Neural progenitor cell (in vitro differentiated cells): Measurements from ENCODE around the gene MT2A. TPM values are rescaled to one million over a fixed set of nuclear protein-coding genes. Genes with fewer than 3 reads are reported as not detected.

Experiments used
- DNase-seq: peaks from one replicate; pipeline ENCODE4 v3.0.0-alpha.2; 2016; ENCODE audit warnings: low spot score
- H2AFZ ChIP-seq: fragments of 200-600 bp; sonication (generic); replicated peaks from 2 replicates; pipeline ENCODE4 v1.6.1; 2016; ENCODE audit warnings: antibody characterized with exemption
- H3F3A ChIP-seq: fragments of 200-600 bp; sonication (generic); 2 replicates; pipeline ENCODE4 v1.6.1; 2016; ENCODE audit warnings: antibody characterized with exemption, low read depth
- H3K27ac ChIP-seq: fragments of 200-600 bp; sonication (generic); 2 replicates; pipeline ENCODE4 v1.5.1; 2016; ENCODE audit warnings: mild to moderate bottlenecking
- H3K27me3 ChIP-seq: fragments of 200-600 bp; sonication (generic); 2 replicates; pipeline ENCODE4 v1.6.1; 2016; ENCODE audit warnings: mild to moderate bottlenecking, moderate library complexity
- H3K36me3 ChIP-seq: fragments of 200-600 bp; sonication (generic); 2 replicates; pipeline ENCODE4 v1.5.1; 2016
- H3K4me1 ChIP-seq: fragments of 200-600 bp; sonication (generic); 2 replicates; pipeline ENCODE4 v1.6.1; 2016; ENCODE audit warnings: mixed run types
- H3K4me2 ChIP-seq: fragments of 200-600 bp; sonication (generic); 2 replicates; pipeline ENCODE4 v1.6.1; 2016
- H3K4me3 ChIP-seq: fragments of 200-600 bp; sonication (generic); 2 replicates; pipeline ENCODE4 v1.5.1; 2016
- H3K79me2 ChIP-seq: fragments of 200-600 bp; sonication (generic); 2 replicates; pipeline ENCODE4 v1.6.1; 2016; ENCODE audit warnings: low read depth
- H3K9ac ChIP-seq: fragments of 200-600 bp; sonication (generic); 2 replicates; pipeline ENCODE4 v1.6.1; 2016
- H3K9me3 ChIP-seq: fragments of 200-600 bp; sonication (generic); 2 replicates; pipeline ENCODE4 v1.5.1; 2016; ENCODE audit warnings: low read depth
- H4K20me1 ChIP-seq: fragments of 200-600 bp; sonication (generic); 2 replicates; pipeline ENCODE4 v1.6.1; 2016; ENCODE audit warnings: low read depth
- H3K27ac Mint-ChIP-seq: 3 replicates; pipeline ENCODE4 v1.8.0; 2021; ENCODE audit warnings: mixed read lengths
- H3K27me3 Mint-ChIP-seq: 2 replicates; pipeline ENCODE4 v1.8.0; 2022; ENCODE audit warnings: low read depth, mild to moderate bottlenecking, inconsistent platforms, moderate library complexity, mixed read lengths; ENCODE audit not compliant: insufficient read depth
- H3K36me3 Mint-ChIP-seq: 3 replicates; pipeline ENCODE4 v1.8.0; 2021; ENCODE audit warnings: mixed read lengths
- H3K4me1 Mint-ChIP-seq: 3 replicates; pipeline ENCODE4 v1.8.0; 2021; ENCODE audit warnings: mixed read lengths
- H3K4me3 Mint-ChIP-seq: 3 replicates; pipeline ENCODE4 v1.8.0; 2021; ENCODE audit warnings: mild to moderate bottlenecking, moderate library complexity, mixed read lengths
- H3K9me3 Mint-ChIP-seq: 3 replicates; pipeline ENCODE4 v1.8.0; 2020; ENCODE audit warnings: mixed read lengths
- EZH2 ChIP-seq: fragments of 200-600 bp; sonication (generic); IDR thresholded peaks from 2 replicates; pipeline ENCODE4 v1.6.1; 2017; ENCODE audit warnings: antibody characterized with exemption, mild to moderate bottlenecking, moderate library complexity
- EZH2phosphoT487 ChIP-seq: fragments of 200-600 bp; sonication (generic); IDR thresholded peaks from 2 replicates; pipeline ENCODE4 v1.6.1; 2017; ENCODE audit warnings: antibody characterized with exemption
- total RNA-seq: library from RNA; depleted of rRNA; stranded (reverse); fragments of >200 nt; gene quantifications from 2 replicates; pipeline ENCODE4 v1.2.3, GENCODE V29; 2015; ENCODE audit warnings: low replicate concordance
- TF ChIP-seq, protein P1 (sequence below): fragments of 200-600 bp; sonication (generic); IDR thresholded peaks from 2 replicates; pipeline ENCODE4 v1.5.1; 2017; ENCODE audit warnings: antibody characterized with exemption, mild to moderate bottlenecking

The MT2A gene
- total RNA-seq, 1 donor from 2014 or later, result not detected

- no peaks in the 10 kb centered on the region for H3K79me2 ChIP-seq
- peaks cover 100% of the 10 kb centered on the region for H3K27me3 ChIP-seq
- no peak for DNase-seq
- TF ChIP-seq EZH2 (no peak), EZH2phosphoT487 (no peak)
- TF ChIP-seq, protein P1, sequence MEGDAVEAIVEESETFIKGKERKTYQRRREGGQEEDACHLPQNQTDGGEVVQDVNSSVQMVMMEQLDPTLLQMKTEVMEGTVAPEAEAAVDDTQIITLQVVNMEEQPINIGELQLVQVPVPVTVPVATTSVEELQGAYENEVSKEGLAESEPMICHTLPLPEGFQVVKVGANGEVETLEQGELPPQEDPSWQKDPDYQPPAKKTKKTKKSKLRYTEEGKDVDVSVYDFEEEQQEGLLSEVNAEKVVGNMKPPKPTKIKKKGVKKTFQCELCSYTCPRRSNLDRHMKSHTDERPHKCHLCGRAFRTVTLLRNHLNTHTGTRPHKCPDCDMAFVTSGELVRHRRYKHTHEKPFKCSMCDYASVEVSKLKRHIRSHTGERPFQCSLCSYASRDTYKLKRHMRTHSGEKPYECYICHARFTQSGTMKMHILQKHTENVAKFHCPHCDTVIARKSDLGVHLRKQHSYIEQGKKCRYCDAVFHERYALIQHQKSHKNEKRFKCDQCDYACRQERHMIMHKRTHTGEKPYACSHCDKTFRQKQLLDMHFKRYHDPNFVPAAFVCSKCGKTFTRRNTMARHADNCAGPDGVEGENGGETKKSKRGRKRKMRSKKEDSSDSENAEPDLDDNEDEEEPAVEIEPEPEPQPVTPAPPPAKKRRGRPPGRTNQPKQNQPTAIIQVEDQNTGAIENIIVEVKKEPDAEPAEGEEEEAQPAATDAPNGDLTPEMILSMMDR, result no peak
- H3K4me3 ChIP-seq, result no peak overlapping the region
- H3K9ac ChIP-seq, result no peak overlapping the region
- peaks cover 1% of the 10 kb centered on the region for H3K36me3 Mint-ChIP-seq
- peaks cover 62% of the 10 kb centered on the region for H3K27me3 Mint-ChIP-seq
- H3K4me2 ChIP-seq, result no peak overlapping the region
- no peak overlapping the region for H2AFZ ChIP-seq
- H3K36me3 ChIP-seq, result no peaks in the 10 kb centered on the region
- H3K4me1 ChIP-seq, result no peaks in the 10 kb centered on the region
- H3K9me3 Mint-ChIP-seq, result no peaks in the 10 kb centered on the region
- peaks cover 14% of the 10 kb centered on the region for H3K4me1 Mint-ChIP-seq
- peaks cover 6% of the 10 kb centered on the region for H3F3A ChIP-seq
- no peak overlapping the region for H3K27ac Mint-ChIP-seq
- peaks cover 24% of the 10 kb centered on the region for H4K20me1 ChIP-seq
- no peaks in the 10 kb centered on the region for H3K9me3 ChIP-seq
- no peak overlapping the region for H3K27ac ChIP-seq
- no peak overlapping the region for H3K4me3 Mint-ChIP-seq
These were observed 15.3 kb downstream of the MT2A start for GRCh38 chr16:56623637-56624036.

DNA sequence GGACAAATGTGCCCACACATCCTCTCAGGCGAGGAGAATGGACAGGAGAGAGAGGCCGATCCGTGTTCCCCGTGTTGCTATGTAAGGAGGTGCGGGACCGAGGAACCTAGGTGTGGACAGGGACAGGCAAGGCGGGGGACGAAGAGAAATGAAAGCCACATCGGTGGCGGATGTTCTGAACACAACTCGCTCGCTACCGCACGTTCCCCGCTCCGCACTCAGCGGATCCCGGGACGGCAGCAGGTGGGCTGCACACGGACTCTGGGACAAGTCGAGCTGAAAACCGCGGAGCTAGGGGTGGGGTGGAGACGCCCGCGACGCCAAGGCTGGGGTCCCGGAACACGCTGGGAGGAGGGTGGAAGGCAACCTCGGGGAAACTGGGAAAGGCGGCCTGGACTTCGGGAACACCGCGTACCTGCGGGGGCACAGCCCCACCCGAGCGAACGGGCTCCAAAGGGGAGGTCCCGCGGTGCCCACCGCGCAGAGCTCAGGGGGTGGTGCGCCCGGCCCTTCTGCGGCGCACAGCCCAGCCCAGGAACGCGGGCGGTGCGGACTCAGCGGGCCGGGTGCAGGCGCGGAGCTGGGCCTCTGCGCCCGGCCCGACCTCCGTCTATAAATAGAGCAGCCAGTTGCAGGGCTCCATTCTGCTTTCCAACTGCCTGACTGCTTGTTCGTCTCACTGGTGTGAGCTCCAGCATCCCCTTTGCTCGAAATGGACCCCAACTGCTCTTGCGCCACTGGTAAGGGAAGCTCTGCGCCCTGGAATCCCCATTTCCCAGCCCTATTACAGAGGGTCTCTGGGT, 17.0 kb downstream of the MT2A start, which contains the start of gene MT1E:
TSS of gene MT1E (plus strand) at position 642 of the 803 bp plus-strand sequence. CDS start at position 713, 71 bp downstream.
- H3K4me1 Mint-ChIP-seq, result peaks cover 15% of the 10 kb centered on the region
- Histone ChIP-seq H3K27me3 (peaks cover 100% of the 10 kb centered on the region), H3K27ac (no peak within 1 kb of the TSS), H2AFZ (peak within 1 kb of the TSS; percentile 86), H3K4me1 (no peaks in the 10 kb centered on the region), H3K4me2 (peak within 1 kb of the TSS; percentile 89), H3K79me2 (no peaks in the 10 kb centered on the region), H3K4me3 (peak within 1 kb of the TSS; percentile 54), H3K9me3 (no peaks in the 10 kb centered on the region), H3F3A (peaks cover 6% of the 10 kb centered on the region), H3K36me3 (no peaks in the 10 kb centered on the region), H4K20me1 (peaks cover 32% of the 10 kb centered on the region), H3K9ac (no peak within 1 kb of the TSS)
- peaks cover 62% of the 10 kb centered on the region for H3K27me3 Mint-ChIP-seq
- no peaks in the 10 kb centered on the region for H3K9me3 Mint-ChIP-seq
- peak within 1 kb of the TSS; percentile 82 for H3K4me3 Mint-ChIP-seq
- H3K36me3 Mint-ChIP-seq, result no peaks in the 10 kb centered on the region
- H3K27ac Mint-ChIP-seq, result no peak within 1 kb of the TSS
- TF ChIP-seq, protein P1, result no peak
- TF ChIP-seq EZH2 (peak; percentile 98), EZH2phosphoT487 (peak; percentile 96)
- DNase-seq, result peak; percentile 71

DNA sequence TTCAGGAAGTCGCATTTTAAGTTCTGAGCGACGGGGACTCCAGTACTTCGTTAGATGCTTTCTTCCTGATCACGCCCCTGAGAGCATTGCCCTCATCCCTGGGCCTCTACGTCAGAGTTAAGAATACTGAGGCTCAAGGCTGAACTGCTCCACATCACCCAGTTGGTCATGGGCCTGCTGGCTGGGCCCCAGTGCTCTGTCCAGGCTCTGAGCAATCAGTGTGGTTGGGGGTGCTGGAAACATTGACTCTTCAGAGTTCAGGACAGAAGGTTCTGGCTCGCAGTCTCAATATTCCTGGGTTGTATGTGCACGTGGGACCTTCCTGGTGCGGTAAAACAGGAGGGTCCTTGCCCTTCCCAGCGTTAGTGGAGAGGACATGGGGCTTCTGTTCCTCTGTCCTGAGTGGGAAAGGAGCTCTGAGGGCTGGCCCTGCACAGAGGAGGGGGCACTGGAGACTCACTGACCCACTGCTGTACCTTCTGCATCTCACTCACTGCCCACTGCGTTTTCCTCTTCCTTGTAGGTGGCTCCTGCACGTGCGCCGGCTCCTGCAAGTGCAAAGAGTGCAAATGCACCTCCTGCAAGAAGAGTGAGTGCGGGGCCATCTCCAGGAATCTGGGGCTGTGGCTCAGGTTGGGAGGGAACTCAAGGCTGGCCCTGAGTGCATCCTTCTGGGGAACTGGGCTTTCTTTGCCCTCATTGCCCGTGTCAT, 17.7 kb downstream of the MT2A start:
- Mint-ChIP-seq H3K27me3 (peaks cover 66% of the 10 kb centered on the region), H3K4me3 (peak overlapping the region; percentile 74), H3K36me3 (no peaks in the 10 kb centered on the region), H3K9me3 (no peaks in the 10 kb centered on the region), H3K27ac (no peak overlapping the region), H3K4me1 (peaks cover 15% of the 10 kb centered on the region)
- Histone ChIP-seq H3K79me2 (no peaks in the 10 kb centered on the region), H3K4me3 (peak overlapping the region; percentile 54), H3K9me3 (no peaks in the 10 kb centered on the region), H3K27me3 (peaks cover 100% of the 10 kb centered on the region), H3K4me2 (peak overlapping the region; percentile 89), H3K4me1 (no peaks in the 10 kb centered on the region), H3F3A (peaks cover 6% of the 10 kb centered on the region), H2AFZ (peak overlapping the region; percentile 86), H3K9ac (no peak overlapping the region), H3K36me3 (no peaks in the 10 kb centered on the region), H4K20me1 (peaks cover 34% of the 10 kb centered on the region), H3K27ac (no peak overlapping the region)
- TF ChIP-seq EZH2, result peak; percentile 57
- TF ChIP-seq, protein P1, result no peak
- no peak for DNase-seq
